ENCODE results near the gene RPN1.
"Not testable (repeated sequence)": the region's sequence is repeated elsewhere in the genome, so short reads cannot be mapped to it uniquely, and the experiment has no call there.

Gene RPN1

GRCh38 chr3:128607710-128608048 lies 42.9 kb downstream of the RPN1 start:
- no peak for DNase-seq

DNA sequence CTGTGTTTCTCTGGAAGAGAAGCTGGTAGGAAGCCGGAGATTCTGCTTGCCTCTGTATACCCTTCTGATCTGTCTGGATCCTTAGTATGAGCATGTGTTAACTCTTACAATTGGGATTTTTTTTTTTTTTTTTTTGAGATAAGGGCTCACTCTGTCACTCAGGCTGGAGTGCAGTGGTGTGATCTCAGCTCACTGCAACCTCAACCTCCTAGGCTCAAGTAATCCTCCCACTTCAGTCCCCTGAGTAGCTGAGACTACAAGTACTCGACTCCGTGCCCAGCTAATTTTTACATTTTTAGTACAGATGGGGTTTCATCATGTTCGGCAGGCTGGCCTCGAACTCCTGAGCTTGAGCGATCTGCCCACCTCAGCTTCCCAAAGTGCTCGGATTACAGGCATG lies 44.5 kb downstream of the RPN1 start:
- DNase-seq: no peak

- DNase-seq: no peak
These were observed 45.2 kb downstream of the RPN1 start for GRCh38 chr3:128605091-128606046.

GRCh38 chr3:128603811-128604775 lies 46.5 kb downstream of the RPN1 start:
- no peak for DNase-seq

- no peak for DNase-seq
These were observed 47.3 kb downstream of the RPN1 start for GRCh38 chr3:128603313-128603712.

GRCh38 chr3:128598884-128599664 lies 51.5 kb downstream of the RPN1 start:
- DNase-seq: no peak

- no peak for DNase-seq
These were observed 52.7 kb downstream of the RPN1 start for GRCh38 chr3:128597900-128598299.

- DNase-seq: no peak
These were observed 57.8 kb downstream of the RPN1 start for GRCh38 chr3:128592864-128593263.

DNA sequence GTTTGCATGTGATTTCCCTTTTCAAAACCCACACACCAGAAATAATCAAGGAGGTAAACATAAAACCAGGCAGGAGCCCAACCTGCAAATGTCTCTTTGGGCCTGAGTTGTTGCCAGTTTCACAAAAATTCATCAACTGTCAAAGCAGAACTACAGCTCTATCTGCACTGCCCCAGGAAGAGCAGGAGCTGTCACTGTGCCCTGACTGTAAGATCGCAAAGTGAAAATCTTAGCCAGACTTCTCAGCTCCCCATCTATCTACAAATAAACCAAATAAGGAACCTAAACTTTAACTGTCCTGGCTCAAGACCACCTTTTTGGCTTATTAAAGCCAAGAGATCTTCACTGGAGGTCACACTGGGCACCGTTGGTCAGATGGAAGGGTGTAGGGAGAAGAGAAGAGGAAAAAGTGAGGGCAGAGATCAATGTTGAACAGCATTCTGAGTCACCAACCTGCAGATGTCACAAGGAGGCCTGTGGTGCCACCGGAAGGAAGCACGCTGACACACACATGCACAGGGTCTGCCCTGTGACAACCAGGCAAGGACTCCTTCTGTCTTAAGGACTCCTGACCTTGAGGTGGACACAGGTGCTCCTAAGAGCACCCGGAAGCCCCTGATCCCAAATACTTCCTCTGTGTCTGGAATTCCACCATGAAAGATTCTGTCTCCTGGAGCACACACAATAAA lies 58.7 kb downstream of the RPN1 start:
- DNase-seq: peak; percentile 24

DNA sequence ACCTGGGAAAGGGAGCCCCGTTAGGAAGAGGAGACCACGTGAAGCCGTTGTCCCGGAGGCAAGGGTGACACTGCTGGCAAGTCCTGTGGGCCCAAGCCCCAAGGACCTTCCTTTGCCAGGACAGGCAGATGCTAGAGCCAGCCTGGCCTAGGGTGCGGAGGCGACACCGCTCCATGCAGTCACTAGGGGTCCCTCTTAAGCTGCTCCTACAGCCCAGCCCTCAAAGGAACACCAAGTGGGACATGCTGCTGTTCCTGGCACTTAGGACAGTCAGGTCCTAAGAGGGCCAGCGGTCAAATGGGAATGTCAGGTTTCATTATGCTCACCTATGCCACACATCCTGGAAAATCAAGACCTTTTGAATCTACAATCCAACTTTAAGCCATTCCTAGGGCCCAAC lies 59.7 kb downstream of the RPN1 start:
- no peak for DNase-seq

DNA sequence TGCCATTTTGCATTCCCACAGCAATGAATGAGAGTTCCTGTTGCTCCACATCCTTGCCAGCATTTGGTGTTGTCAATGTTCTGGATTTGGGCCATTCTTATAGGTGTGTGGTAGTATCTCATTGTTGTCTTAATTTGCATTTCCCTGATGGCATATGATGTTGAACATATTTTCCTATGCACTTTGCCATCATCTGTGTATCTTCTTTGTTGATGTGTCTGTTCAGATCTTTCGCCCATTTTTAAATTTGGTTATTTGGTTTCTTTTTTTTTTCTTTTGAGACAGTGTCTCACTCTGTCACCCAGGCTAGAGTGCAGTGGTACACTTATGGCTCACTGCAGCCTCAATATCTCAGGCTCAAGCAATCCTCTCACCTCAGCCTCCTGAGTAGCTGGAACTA lies 60.6 kb downstream of the RPN1 start:
- DNase-seq: not testable (repeated sequence)

DNA sequence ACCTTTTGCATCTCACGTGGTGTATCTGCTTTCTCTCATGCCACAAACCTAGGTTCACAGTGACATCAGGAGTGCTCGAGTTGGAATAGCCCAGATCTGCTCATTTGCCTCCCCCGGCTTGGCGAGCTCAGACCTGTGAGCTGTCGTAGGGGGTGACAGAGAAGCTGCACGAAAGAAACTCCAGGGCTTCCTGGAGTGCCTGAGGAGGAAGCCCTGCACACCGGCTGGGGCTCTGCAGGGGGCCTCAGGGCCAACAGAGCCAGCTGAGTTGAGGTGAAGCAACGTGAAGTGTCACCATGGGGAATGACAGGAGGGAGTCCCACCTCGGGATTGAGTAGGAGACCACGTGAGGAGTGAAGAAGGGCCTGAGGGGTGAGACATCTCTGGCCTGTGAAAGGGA lies 62.5 kb downstream of the RPN1 start:
- DNase-seq: no peak

GRCh38 chr3:128587391-128587790 lies 63.2 kb downstream of the RPN1 start:
- DNase-seq: no peak

DNA sequence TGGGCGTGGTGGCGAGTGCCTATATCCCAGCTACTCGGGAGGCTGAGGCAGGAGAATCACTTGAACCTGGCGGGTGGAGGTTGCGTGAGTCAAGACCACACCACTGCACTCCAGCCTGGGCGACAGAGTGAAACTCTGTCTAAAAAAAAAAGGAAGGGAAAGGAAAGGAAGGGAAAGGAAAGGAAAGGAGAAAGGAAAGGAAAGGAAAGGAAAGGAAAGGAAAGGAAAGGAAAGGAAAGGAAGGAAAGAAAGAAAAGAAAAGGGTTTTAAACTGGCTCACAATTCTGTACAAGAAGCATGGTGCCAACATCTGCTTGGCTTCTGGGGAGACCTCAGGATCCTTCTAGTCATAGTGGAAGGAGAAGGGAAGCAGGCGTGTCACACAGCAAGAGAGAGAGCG lies 63.7 kb downstream of the RPN1 start:
- not testable (repeated sequence) for DNase-seq

- not testable (repeated sequence) for DNase-seq
These were observed 64.2 kb downstream of the RPN1 start for GRCh38 chr3:128586391-128586790.

- no peak for DNase-seq
These were observed 64.6 kb downstream of the RPN1 start for GRCh38 chr3:128585974-128586373.

- DNase-seq: no peak
These were observed 65.4 kb downstream of the RPN1 start for GRCh38 chr3:128585189-128585588.

- peak; percentile 27 for DNase-seq
These were observed 66.1 kb downstream of the RPN1 start for GRCh38 chr3:128584412-128585020.

GRCh38 chr3:128581566-128581965 lies 69.1 kb downstream of the RPN1 start:
- no peak for DNase-seq

DNA sequence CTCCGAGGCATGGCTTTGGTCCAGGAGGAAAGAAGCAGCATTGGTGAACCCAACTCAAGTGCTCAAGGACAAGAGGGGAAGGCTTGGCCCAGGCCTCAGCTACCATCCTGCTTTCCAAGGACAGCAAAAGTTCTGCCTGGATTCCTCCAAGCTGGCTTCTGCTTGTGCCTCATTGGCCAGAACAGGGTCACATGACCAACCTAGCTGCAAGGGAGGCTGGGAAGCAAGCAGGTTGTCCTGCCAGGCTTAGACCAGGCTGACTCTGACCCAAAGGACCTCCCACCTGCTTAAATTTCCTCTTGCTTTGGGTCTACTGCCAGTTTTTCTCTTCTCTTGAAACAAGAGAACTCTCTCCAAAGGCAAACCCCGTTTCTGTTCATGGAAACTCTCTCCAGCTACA lies 70.7 kb downstream of the RPN1 start:
- no peak for DNase-seq

DNA sequence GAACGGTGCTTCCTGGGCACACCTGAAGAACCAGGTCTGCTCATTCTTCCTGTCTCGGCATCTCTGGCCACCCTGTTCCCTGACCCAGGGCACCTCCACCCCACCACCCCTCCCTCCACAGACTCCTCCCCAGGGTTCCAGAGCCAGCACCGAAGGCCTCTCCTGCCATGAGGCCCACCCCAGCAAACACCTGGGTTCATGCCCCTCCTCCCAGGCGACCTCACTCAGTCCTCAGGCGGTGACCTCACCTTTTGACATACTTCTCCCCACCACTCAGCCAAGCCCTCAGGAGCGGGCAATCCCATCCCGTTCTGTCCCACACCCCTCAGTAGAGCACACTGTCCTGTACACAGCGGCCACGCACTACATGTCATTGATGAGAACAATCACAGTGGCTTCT lies 72.3 kb downstream of the RPN1 start:
- no peak for DNase-seq

DNA sequence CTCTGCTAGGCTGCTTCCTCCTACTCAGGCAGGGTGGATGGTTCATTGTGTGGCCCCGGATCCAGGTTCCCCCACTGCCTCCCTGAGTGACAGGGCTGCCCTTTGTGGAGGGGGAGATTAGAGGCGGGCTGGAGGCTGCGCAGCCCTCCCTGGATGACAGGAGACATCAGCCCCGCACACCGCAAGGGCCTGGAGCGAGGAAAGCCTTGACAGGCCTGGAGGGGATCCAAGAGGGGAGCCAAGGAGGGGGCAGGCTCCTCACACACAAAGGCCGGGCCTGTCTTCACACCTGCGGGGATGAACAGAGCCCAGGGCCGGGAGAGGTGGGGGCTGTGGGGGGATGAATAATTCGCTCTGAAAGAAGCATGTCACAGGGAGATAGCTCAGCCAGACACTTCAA lies 72.9 kb downstream of the RPN1 start:
- no peak for DNase-seq

Data from activated naive CD4-positive, alpha-beta T cell treated with Interleukin-2 at 50 U/mL for 16 hours (primary cell).